Epithelial cell of esophagus (primary cell): ENCODE measurements around the gene DGCR2.

Experiments
- DNase-seq: peaks from one replicate; pipeline ENCODE4 v3.0.0; 2010; ENCODE audit warnings: low read depth
- H3K4me3 ChIP-seq: 2 replicates; pipeline ENCODE4 v1.5.1; 2011; ENCODE audit warnings: mild to moderate bottlenecking, low read length, control low read depth
- CTCF ChIP-seq: IDR thresholded peaks from 2 replicates; pipeline ENCODE4 v1.5.1; 2011; ENCODE audit warnings: low read depth, mild to moderate bottlenecking, low read length, control low read depth, inconsistent platforms; ENCODE audit not compliant: insufficient read depth; ENCODE audit errors: missing control alignments

Gene DGCR2

GRCh38 chr22:19045094-19045493 lies 77.1 kb downstream of the DGCR2 start:
- no peak overlapping the region for H3K4me3 ChIP-seq
- DNase-seq = no peak
- no peak for TF ChIP-seq CTCF

GRCh38 chr22:19044381-19044780 lies 77.8 kb downstream of the DGCR2 start:
- H3K4me3 ChIP-seq = no peak overlapping the region
- DNase-seq = no peak
- TF ChIP-seq CTCF = no peak

- no peak for TF ChIP-seq CTCF
These were observed 78.8 kb downstream of the DGCR2 start for GRCh38 chr22:19043121-19044085.

GRCh38 chr22:19042285-19043120 lies 79.7 kb downstream of the DGCR2 start:
- DNase-seq = no peak
- no peak for TF ChIP-seq CTCF
- no peak overlapping the region for H3K4me3 ChIP-seq

More at GRCh38 chr22:19043121-19044085, 78.8 kb downstream of the DGCR2 start:
- no peak for DNase-seq
- no peak overlapping the region for H3K4me3 ChIP-seq

- TF ChIP-seq CTCF = no peak
- no peak for DNase-seq
- H3K4me3 ChIP-seq = no peak overlapping the region
These were observed 80.5 kb downstream of the DGCR2 start for GRCh38 chr22:19041704-19042074.

GRCh38 chr22:19040888-19041703 lies 81.1 kb downstream of the DGCR2 start:
- no peak for DNase-seq
- H3K4me3 ChIP-seq = no peak overlapping the region
- TF ChIP-seq CTCF = no peak
